ENCODE results near the gene GSN. TPM values are rescaled to one million over a fixed set of nuclear protein-coding genes. Genes with fewer than 3 reads are reported as not detected.

GSN gene
- total RNA-seq, 3 donors from 2014 or later, result 1,290 to 13,922 (median 1,437) TPM

DNA sequence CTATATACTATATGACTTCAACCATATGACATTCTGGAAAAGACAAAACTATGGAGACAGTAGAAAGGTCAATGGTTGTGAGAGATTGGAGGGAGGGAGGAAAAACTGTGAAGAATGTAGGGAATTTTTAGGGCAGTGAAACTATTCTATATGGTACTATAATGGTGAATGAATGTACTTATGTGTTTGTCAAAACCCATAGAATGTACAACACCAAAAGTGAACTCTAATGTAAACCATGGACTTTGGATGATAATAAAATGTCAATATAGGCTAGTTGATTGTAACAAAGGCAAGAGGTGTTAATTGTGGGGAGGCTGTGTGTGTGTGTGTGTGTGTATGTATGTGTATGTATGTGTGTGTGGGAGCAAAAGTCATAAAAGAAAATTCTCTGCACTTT is 112.9 kb downstream of the GSN start:
- no peak for DNase-seq (ENCODE audit: low spot score in 2 of 2)
- Histone ChIP-seq H3K27me3 (no peaks in the 10 kb centered on the region), H3K27ac (no peak overlapping the region), H3K9me3 (no peaks in the 10 kb centered on the region), H3K4me1 (no peaks in the 10 kb centered on the region), H3K4me3 (no peak overlapping the region), H3K36me3 (no peaks in the 10 kb centered on the region)
- TF ChIP-seq, protein P1, sequence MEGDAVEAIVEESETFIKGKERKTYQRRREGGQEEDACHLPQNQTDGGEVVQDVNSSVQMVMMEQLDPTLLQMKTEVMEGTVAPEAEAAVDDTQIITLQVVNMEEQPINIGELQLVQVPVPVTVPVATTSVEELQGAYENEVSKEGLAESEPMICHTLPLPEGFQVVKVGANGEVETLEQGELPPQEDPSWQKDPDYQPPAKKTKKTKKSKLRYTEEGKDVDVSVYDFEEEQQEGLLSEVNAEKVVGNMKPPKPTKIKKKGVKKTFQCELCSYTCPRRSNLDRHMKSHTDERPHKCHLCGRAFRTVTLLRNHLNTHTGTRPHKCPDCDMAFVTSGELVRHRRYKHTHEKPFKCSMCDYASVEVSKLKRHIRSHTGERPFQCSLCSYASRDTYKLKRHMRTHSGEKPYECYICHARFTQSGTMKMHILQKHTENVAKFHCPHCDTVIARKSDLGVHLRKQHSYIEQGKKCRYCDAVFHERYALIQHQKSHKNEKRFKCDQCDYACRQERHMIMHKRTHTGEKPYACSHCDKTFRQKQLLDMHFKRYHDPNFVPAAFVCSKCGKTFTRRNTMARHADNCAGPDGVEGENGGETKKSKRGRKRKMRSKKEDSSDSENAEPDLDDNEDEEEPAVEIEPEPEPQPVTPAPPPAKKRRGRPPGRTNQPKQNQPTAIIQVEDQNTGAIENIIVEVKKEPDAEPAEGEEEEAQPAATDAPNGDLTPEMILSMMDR (IDR thresholded peaks at IDR 0.05), result no peak
- TF ChIP-seq POLR2AphosphoS5 (IDR thresholded peaks at IDR 0.05) (no peak), POLR2A (IDR thresholded peaks at IDR 0.05) (no peak)
- intact Hi-C loops (cut with DNase I; ENCODE audit: low total_unique reads), result no loop called here

Other genes starting within 250 kb of the GSN start
- gene C5, start 217.9 kb upstream of the GSN start, total RNA-seq, result 10 to 100 TPM in 2 of 3 donors, 1 to 10 TPM in 1; 5.9 to 22.7 (median 13.2) TPM
- 10 to 100 TPM; 18.4 to 26.8 (median 22.9) TPM for gene CNTRL, start 193.2 kb upstream of the GSN start, total RNA-seq
- gene RAB14, start 66.3 kb upstream of the GSN start, total RNA-seq, result 10 to 100 TPM; 36.5 to 53.1 (median 41.3) TPM
- 100 to 1,000 TPM; 263 to 444 (median 334) TPM for gene STOM, start 102.1 kb downstream of the GSN start, total RNA-seq
- gene GGTA1, start 231.7 kb downstream of the GSN start, total RNA-seq, result 10 to 100 TPM in 2 of 3 donors, 1 to 10 TPM in 1; 6.2 to 29.6 (median 11.4) TPM

Measured in breast epithelium (tissue), 4 donors.